NB4 (cell line): ENCODE measurements around the gene HSD3B7.

Experiments used
- CTCF ChIP-seq: IDR thresholded peaks from one replicate; pipeline ENCODE4 v1.5.1; 2012; ENCODE audit warnings: low read depth, low read length
- MAX ChIP-seq: IDR thresholded peaks from 2 replicates; pipeline ENCODE4 v1.6.1; 2011; ENCODE audit warnings: low read depth, low read length
- POLR2A ChIP-seq: IDR thresholded peaks from 2 replicates; pipeline ENCODE4 v1.6.1; 2011; ENCODE audit warnings: mild to moderate bottlenecking; ENCODE audit not compliant: insufficient read length; ENCODE audit errors: extremely low read depth

DNA sequence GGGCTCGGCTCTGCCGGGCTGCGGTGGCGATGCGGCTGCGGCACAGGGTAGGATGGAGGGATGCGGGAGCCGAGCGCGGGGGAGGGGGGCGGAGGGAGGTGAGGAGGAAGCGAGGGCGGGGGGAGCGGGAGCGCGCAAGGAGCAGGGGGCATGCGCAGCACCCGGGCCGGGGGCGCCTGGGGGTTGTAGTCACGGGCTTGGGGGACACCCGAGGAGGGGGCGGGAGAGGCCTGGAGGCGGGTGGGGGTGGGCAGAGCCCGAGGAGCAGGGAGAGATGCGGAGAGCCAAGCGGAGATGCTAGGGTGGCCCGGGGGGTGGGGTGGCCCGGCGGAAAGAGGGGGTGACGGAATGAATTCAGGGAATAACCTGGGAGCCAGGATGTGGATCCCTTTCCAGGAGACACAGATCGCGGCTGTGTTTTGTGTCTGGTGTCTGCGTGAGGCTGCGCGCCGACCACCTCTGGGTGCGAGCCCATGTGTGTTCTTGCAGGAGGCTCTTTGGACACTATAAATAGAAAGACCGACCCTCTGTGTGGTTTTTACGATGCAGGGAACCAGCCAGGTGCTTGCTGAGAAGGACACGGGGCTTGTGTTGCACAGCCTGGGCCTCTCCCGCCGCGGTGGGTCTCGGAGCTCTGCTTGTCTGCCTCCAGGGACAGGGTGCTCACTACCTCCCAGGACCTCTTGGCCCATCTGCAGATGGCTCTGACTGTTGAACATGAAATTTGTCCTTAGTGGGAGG, 25.7 kb downstream of the HSD3B7 start, which contains the start of gene STX1B:
- TF ChIP-seq CTCF: no peak
- no peak for TF ChIP-seq MAX
- TF ChIP-seq POLR2A: no peak
